Measurements from ENCODE around the gene KCNQ1. TPM values are rescaled to one million over a fixed set of nuclear protein-coding genes. Genes with fewer than 3 reads are reported as not detected.

Gene KCNQ1
- total and polyA plus RNA-seq, 8 donors: 7.1 to 37.7 (median 9.9) TPM

DNA sequence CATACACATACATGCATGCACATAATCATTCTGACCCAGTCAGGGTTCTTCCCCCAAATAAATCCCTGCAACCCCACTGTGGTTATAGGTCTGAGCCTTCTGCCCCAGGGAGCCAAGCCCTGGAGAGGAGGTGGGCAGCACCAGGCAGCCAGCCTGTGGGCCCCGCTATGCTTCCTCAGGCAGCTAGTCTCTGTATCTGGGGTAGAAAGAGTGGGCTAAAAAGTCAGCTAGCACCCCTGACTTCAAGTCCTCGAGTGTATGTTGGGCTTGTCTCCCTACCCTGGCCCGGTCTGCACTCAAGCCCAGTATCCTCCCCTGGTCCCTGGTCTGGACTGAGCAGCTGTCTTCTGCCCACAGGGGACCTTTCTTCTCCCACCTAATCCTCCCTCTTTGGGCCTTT lies 226.9 kb downstream of the KCNQ1 start:
- Histone ChIP-seq H3K27ac (no peak overlapping the region), H3K4me1 (peaks cover 0 to 5% of the 10 kb centered on the region in 2 donors), H3K27me3 (no peaks in the 10 kb centered on the region), H3K9me3 (no peaks in the 10 kb centered on the region), H3K36me3 (no peaks in the 10 kb centered on the region), H3K4me3 (no peak overlapping the region)
- ATAC-seq (no peak), DNase-seq (peak in 1 of 4 donors; percentile 6)
- no peak for TF ChIP-seq CTCF (IDR thresholded peaks at IDR 0.05)
- intact Hi-C loops (cut with DNase I): no loop called here

- no peak for TF ChIP-seq CTCF (IDR thresholded peaks at IDR 0.05)
- Histone ChIP-seq H3K36me3 (no peaks in the 10 kb centered on the region), H3K9me3 (no peaks in the 10 kb centered on the region), H3K4me3 (no peak overlapping the region), H3K27ac (no peak overlapping the region), H3K27me3 (no peaks in the 10 kb centered on the region), H3K4me1 (peaks cover 0 to 15% of the 10 kb centered on the region in 2 donors)
- intact Hi-C loops (cut with DNase I): no loop called here
- ATAC-seq (no peak), DNase-seq (peak in 1 of 4 donors; percentile 22)
These were observed 227.9 kb downstream of the KCNQ1 start for GRCh38 chr11:2672553-2673249.

- no peak for DNase-seq
- H3K4me3 ChIP-seq: no peak overlapping the region
- no peaks in the 10 kb centered on the region for H3K9me3 ChIP-seq
- H3K4me1 ChIP-seq: peaks cover 0 to 16% of the 10 kb centered on the region in 2 donors
- intact Hi-C loops (cut with DNase I): no loop called here
- TF ChIP-seq CTCF (IDR thresholded peaks at IDR 0.05): no peak
- no peak overlapping the region for H3K27ac ChIP-seq
- no peak for ATAC-seq
- no peaks in the 10 kb centered on the region for H3K36me3 ChIP-seq
- H3K27me3 ChIP-seq: no peaks in the 10 kb centered on the region
These were observed 228.4 kb downstream of the KCNQ1 start for GRCh38 chr11:2673250-2673610.

GRCh38 chr11:2673871-2674471 lies 229.2 kb downstream of the KCNQ1 start:
- intact Hi-C loops (cut with DNase I): no loop called here
- H3K27me3 ChIP-seq: no peaks in the 10 kb centered on the region
- TF ChIP-seq CTCF (IDR thresholded peaks at IDR 0.05): no peak
- no peaks in the 10 kb centered on the region for H3K36me3 ChIP-seq
- DNase-seq (peak in 1 of 4 donors; percentile 26), ATAC-seq (no peak)
- H3K27ac ChIP-seq: no peak overlapping the region
- H3K4me3 ChIP-seq: no peak overlapping the region
- H3K4me1 ChIP-seq: peaks cover 0 to 16% of the 10 kb centered on the region in 2 donors
- no peaks in the 10 kb centered on the region for H3K9me3 ChIP-seq

- no peak overlapping the region for H3K4me3 ChIP-seq
- ATAC-seq (no peak), DNase-seq (peak in 1 of 4 donors; percentile 30)
- H3K9me3 ChIP-seq: no peaks in the 10 kb centered on the region
- H3K27me3 ChIP-seq: no peaks in the 10 kb centered on the region
- H3K27ac ChIP-seq: no peak overlapping the region
- TF ChIP-seq CTCF (IDR thresholded peaks at IDR 0.05): no peak
- H3K36me3 ChIP-seq: no peaks in the 10 kb centered on the region
- peaks cover 0 to 16% of the 10 kb centered on the region in 2 donors for H3K4me1 ChIP-seq
- intact Hi-C loops (cut with DNase I): no loop called here
These were observed 229.9 kb downstream of the KCNQ1 start for GRCh38 chr11:2674658-2675131.
